HG03064 (cell line): Measurements from ENCODE around the gene FTL.

ENCODE experiments used
- ATAC-seq: cut with Tn5 transposase; IDR thresholded peaks from one replicate; pipeline ENCODE4 v1.9.1; 2021; ENCODE audit warnings: low read depth; ENCODE audit not compliant: unreplicated experiment

FTL gene

DNA sequence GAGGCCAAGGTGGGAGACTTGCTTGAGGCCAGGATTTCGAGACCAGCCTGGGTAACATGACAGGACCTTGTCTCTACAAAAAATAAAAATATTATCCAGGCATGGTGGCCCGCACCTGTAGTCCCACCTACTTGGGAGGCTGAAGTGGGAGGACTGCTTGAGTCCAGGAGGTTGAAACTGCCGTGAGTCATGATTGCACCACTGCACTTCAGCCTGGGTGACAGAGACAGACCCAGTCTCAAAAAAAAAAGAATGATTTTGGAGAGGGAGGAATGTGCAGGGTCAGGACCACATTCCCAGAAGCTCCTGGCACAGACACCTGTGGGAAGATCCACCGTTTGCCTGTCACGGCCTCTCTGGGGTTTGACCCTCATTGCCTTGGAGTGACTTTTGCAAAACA, 19.7 kb upstream of the FTL start:
- ATAC-seq: no peak

DNA sequence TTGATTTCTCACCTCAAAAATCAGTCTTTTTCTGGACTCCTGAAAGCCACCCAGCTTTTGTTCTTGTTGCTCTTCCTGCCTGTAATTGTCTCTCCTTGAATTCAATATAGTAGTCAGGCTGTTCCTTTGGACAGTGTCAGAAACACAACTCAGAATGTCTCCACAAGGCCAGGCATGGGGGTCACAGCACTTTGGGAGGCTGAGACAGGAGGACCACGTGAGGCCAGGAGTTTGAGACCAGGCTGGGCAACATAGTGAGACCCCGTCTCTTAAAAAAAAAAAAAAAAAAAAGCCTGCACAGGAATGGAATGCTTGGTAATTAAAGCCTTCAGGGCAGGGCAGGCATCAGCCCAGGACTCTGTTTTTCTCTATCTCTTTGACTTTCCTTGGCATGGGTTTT, 19.3 kb upstream of the FTL start:
- no peak for ATAC-seq

DNA sequence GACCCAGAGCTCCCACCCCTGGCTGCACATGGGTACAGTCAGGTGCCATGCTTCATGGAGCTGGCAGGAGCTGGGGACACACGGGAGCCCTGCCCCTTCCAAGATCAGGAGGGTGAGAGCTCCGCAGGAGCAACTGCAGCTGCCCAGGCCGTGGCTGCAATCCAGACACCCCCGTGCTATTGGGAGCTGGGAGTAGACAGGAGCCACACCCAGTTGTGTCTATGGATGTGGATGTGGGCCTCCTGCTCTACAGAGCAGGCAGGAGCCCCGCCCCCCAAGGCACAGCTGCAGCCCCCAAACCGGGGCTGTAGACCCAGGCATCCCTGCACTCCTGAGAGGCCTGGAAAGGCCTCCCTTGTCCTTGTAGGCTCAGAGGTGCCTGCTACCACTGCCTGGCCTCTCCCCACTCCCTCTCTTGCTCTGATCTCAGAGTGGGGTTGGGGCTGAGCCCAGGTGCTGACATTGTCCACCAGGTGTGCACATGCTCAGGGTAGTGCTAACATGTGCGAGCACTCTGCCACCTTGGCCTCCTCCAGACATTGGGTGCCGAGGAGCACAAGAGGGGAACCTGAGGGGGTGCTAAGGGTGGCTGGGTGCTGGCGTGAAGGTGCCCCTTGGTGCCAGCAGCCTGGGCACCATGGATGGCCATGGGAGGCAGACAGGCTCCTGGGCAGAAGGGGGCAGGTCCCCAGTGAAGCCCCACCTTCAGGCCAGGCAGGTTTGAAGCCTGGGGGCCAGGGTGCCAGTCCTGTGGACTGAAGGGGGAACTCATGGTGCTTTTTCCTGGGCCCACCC, 18.4 kb upstream of the FTL start:
- ATAC-seq: no peak

DNA sequence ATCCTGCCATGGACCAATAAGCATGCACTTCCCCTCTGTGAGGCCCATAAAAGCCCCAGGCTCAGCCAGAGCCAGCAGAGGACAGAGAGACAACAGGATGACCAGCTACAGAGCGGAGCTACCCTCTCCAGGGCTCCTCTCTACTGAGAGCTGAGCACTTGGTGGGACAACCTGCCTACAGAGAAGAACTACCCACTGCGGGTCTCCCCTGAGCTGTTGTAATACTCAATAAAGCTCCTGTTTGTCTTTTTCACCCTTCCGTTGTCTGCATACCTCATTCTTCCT, 17.9 kb upstream of the FTL start:
- ATAC-seq: no peak

DNA sequence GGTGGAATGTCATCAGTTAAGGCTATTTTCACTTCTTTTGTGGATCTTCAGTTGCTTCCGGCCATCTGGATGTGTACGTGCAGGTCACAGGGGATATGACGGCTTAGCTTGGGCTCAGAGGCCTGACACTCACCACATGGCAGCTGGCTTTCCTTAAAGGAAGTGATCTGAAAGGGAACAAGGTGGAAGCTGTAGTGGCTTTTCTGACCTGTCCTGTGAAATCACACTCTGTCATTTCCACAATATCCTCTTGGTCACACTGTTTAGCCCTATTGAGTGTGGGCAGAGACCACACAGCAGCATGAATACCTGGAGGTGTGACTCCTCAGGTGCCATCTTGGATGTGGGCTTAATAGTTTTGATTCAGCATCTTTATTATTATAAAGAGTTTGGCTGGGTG, 14.9 kb upstream of the FTL start:
- ATAC-seq: no peak

DNA sequence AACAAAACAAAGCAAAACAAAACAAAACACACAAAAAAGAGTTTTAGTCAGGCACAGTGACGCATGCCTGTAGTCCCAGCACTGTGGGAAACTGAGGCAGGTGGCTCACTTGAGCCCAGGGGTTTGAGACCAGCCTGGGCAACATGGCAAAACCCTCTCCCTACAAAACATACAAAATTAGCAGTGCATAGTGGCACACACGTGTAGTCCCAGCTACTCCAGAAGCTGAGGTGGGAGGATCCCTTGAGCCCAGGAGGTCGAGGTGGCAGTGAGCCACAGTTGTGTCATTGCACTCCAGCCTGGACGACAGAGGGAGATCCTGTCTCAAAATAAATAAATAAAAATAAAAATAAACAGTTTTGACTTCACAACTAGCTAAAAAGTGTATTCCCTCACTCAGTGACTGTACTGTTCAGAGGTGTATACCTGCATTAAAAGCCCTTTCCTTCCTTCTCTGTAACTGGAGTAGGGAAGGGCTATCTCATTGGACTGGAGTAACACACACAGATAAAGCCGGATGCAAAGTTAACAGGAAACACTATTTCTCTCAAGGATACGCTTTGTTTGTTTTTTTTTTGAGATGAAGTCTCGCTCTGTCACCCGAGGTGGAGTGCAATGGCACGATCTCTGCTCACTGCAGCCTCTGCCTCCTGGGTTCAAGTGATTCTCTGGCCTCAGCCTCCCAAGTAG, 14.1 kb upstream of the FTL start:
- no peak for ATAC-seq

DNA sequence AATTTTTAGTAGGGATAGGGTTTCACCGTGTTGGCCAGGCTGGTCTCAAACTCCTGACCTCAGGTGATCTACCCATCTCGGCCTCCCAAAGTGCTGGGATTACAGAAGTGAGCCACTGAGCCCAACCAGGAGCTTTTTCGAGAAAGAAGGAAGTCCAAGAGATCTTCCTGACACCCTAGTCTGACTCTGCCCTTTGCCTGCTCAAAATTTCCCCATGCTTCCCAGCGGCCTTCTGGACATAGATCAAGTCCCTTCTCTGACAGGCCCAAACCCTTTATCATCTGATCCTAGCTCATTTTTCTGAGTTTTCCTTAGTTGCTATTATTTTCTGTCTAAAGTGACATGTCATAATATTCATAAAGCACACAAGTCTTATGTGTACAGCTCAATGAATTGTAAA, 12.0 kb upstream of the FTL start:
- ATAC-seq: no peak

DNA sequence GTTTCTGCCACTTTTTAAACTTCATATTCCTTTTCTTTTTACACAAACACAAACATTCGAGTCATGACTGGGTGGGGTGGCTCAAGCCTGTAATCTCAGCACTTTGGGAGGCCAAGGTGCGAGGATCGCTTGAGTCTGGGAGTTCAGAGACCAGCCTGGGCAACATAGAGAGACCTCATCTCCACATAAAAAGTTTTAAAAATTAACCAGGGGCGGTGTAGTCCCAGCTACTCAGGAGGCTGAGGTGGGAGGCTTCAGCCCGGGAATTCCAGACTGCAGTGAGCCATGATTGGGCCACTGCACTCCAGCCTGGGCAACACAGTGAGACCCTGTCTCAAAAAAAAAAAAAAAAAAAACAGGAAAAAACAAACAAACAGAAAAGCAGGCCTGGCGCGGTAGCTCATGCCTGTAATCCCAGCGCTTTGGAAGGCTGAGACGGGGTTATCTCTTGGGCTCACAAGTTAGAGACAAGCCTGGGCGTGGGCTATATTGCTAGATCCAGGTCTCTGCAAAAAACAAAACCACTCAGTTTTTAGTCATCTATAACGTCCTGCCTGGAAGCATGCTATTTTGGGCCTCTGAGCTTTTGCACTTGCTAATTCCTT, 11.0 kb upstream of the FTL start:
- ATAC-seq: no peak

DNA sequence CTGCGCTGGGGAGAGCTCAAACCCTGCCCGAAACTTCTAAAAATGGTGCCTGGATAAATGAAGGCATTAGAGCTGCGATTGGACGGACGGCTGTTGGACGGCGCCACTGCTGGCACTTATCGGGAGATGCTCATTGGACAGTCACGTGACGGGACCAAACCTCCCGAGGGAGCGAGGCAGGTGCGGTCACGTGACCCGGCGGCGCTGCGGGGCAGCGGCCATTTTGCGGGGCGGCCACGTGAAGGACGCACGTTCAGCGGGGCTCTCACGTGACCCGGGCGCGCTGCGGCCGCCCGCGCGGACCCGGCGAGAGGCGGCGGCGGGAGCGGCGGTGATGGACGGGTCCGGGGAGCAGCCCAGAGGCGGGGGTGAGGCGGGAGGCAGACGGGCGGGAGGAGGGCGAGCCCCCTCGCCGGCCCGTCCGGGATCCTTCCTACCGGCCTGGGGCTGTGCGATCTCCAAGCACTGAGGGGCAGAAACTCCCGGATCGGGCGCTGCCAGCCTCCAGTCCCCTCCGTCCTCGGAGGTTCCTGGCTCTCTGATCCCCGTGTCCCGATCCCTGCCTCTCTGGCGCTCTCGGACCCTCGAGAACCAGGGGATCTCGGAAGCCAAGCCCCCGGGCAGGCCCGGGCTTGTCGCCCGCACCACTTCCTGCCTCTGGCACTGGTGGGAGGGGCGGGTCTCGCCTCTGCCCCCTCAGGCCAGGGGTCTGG, 10.4 kb upstream of the FTL start, which contains the start of gene BAX:
TSS of gene BAX (plus strand) at position 281 of the 713 bp plus-strand sequence. CDS start at position 335, 54 bp downstream.
- ATAC-seq: peak; percentile 66

DNA sequence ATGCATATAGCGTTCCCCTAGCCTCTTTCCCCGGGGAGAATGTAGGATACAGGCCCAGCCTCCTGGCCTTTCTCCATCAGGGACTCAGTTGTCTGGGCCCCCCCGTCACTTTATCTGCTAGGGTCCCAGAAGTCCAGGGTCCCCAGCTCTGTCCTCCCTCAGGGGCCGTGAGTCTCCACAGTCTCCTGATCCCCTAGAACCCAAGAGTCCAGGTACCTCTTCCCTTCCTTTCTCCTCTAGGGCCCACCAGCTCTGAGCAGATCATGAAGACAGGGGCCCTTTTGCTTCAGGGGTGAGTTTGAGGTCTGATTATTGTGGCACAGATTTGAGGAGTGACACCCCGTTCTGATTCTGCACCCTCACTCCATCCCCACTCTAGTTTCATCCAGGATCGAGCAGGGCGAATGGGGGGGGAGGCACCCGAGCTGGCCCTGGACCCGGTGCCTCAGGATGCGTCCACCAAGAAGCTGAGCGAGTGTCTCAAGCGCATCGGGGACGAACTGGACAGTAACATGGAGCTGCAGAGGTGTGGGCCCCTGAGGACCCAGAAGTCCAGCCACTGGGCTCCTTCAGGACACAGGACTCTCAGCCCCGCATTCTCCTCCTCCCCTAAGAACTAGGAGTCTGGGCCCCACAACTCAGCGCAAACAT, 9.7 kb upstream of the FTL start:
- ATAC-seq: no peak

DNA sequence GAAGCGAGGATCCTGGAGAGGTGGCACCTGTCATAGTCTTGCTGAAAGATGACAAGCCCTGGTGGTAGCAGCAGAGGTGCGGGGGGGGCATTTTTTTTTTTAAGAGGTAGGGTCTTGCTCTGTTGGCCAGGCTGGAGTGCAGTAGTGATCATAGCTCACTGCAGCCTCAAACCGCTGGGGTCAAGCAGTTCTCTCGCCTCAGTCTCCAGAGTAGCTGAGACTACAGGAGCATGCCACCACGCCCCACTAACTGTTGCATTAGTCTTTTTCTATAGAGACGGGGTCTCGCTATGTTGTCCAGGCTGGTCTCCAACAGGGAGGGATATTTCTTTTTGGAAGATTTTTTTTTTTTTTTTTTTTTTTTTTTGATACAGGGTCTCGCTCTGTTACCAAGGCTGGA, 7.1 kb upstream of the FTL start:
- ATAC-seq: no peak

DNA sequence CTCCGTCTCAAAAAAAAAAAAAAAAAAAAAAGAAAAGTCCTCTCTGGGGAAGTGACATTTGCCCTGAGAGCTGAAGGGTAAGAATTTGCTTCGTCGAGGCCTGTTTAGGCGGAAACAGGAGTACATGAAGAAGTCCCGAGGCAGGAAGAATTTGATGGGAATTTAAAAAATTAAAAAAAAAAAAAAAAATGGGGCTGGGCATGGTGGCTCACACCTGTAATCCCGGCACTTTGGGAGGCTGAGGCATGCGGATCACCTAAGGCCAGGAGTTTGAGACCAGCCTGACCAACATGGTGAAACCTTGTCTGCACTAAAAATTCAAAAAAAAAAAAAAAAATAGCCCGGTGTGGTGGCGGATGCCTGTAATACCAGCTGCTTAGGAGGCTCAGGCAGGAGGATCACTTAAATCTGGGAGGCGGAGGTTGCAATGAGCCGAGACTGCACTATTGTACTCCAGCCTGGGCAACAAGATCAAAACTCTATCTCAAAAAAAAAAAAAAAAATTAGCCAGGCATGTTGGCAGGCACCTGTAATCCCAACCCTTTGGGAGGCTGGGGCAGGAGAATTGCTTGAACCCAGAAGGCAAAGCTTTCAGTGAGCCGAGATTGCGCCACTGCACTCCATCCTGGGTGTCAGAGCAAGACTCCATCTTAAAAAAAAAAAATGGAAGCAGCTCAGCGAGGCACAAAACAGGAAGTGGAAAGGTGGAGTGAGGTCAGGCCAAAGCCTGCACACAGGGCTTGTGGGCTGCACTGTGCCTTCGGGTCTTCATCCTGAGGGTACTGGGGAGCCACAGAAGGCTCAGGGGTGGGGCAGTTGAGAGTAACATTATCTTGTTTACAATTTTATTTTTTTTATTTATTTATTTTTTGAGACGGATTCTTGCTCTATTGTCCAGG, 5.5 kb upstream of the FTL start:
- no peak for ATAC-seq

DNA sequence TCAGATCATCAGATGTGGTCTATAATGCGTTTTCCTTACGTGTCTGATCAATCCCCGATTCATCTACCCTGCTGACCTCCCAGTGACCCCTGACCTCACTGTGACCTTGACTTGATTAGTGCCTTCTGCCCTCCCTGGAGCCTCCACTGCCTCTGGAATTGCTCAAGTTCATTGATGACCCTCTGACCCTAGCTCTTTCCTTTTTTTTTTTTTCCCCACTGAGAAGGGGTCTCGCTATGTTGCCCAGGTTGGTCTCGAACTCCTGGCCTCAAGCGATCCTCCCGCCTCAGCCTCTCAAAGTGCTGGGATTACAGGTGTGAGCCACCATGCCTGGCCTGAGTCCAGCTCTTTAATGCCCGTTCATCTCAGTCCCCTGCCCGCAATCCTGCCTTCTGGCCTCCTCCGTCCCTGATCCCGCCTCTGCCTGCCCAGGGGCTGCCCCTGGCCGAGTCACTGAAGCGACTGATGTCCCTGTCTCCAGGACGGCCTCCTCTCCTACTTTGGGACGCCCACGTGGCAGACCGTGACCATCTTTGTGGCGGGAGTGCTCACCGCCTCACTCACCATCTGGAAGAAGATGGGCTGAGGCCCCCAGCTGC, 4.0 kb upstream of the FTL start:
- no peak for ATAC-seq

DNA sequence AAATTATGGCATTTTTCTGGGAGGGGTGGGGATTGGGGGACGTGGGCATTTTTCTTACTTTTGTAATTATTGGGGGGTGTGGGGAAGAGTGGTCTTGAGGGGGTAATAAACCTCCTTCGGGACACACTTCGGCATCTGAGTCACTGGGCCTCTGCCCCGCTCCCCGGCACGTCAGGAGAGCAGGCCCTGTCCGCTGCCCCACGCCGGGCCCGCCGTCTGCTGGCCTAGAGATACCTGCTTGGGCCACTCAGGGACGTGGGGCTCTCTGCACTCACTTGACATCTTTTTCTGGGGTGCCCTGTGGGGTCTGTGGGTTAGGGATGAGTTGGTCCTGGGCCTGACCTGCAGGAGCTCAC, 3.5 kb upstream of the FTL start:
- ATAC-seq: no peak

DNA sequence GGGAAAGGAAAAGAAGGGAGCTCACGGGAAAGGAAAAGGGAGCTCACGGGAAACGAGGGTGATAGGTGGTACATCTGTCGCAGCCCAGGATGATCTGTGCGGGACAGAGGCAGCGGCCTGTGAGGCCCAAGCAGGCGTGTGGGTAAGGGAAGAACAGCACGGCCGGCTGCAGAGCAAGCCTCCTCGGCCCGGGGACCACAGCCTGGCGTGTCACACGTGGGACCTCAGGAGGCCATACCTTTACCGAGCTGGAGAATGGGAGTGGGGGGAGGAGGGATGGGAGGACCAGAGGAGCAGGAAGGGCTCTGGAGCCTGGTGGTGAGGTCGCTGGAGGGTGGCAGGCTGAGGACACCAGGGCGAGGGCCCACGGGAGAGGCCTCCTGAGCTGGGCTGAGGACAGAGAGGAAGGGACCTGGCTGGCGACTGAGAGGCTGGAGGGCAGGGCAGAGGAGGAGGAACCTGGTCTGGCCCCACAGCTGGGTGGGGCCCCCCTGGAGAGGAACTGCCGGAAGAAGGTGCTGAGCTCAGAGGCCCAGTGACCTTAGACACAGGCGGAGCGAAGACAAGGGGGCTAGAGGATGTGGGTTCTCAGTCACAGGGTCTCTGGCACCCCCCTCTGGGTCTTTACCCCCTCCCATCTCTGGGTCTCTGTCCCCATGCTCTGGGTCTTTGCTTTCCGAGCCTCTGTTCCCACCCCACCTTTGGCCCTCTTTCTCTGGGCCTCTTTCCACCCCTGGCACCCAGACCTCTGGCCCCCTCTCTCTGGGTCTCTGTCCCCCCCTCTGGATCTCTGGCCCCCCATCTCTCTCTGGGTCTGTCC, 2.9 kb upstream of the FTL start:
- peak; percentile 44 for ATAC-seq

DNA sequence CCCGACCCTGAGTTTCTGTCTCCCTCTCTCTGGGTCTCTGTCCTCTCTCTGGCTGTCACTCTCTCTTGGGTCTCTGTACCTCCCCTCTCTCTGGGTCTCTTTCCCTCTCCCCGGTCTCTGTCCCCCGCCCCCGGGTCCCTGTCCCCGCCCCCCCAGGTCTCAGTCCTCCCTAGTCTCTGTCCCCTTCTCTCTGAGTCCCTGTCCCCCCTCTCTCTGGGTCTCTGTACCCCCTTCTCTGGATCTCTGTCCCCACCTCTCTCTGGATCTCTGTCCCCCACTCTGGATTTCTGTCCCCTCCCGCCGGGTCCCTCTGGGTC, 2.3 kb upstream of the FTL start:
- no peak for ATAC-seq

DNA sequence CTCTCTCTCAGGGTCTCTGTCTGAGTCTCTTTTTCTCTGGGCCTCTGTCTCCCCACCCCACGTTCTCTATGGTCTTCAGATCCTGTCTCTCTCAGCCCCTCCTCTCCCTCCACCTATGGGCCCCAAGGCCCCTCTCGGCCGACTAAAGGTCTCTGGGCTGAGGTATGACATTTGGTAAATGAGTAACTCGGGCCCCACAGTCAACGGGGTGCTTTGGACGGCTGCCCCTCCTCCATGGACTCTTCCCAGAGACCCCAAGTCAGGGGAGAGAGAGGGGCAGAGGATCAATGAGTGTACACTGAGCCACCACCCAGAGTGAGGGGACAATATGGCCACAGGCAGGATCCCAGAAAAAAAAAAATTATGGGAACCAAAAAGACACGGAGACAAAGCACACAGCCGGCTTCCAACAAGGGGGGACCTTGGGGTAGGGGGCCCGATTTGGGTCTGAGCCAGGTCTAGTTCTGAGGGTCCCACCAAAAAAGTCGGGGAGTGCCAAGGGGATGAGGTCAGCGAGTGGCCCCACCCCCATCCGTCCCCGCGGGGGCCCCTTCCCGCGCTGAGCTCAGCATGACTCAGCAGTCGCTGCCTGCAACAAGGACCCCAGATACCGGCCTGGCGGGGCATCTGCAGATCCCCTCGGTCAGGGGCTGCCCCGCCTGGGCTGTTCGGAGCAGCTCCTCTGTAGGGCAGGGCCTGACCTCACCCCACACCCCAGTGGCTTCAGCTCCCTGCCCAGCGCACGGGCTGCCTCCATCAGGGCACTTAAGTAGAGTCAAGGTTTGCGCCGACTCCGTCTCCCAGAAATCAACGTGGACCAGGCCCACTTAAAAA, 1.5 kb upstream of the FTL start:
- no peak for ATAC-seq
